ENCODE measurements around the gene HDGFL3. TPM values are rescaled to one million over a fixed set of nuclear protein-coding genes. Genes with fewer than 3 reads are reported as not detected.
A peak's percentile ranks its signal among the peaks of the same experiment; 100 is the strongest.

Gene HDGFL3
- total RNA-seq, 2 donors from 2014 or later = 123 TPM

DNA sequence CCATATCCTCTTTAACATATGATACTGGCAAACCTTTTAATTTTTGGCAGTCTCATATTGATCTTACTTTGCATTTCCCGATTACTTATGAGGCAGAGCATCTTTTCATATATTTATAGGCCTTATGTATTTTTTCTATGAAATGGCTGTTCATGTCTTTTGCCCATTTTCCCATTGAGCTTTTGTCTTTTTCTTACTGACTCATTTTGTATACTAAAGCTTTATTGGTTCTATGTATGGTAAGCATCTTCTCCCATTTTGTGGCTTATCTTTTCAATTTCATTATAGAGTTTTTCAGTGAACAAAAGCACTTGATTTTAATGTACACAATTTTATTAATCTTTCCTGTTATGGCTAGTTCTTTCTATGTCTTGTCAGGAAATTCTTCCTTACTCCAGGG is 17.2 kb downstream of the HDGFL3 start:
- WGBS, 2 experiments (ENCODE audit: insufficient coverage in 1 of 2, insufficient read length in 1 of 2) = 78% methylated on average over 1 of the region's 1 CpG; no CpG with 5 or more reads in 1 of the 2 experiments
- H3K27me3 Mint-ChIP-seq (ENCODE audit: insufficient read depth) = no peaks in the 10 kb centered on the region
- Histone ChIP-seq H3K9me3 (ENCODE audit: control insufficient read depth, low read length) (peaks cover 12% of the 10 kb centered on the region), H3K27ac (ENCODE audit: low read depth, low read length) (no peak overlapping the region), H3K27me3 (ENCODE audit: control insufficient read depth, insufficient read depth, low read length, poor library complexity, severe bottlenecking) (no peaks in the 10 kb centered on the region), H3K4me3 (ENCODE audit: low read length) (no peak overlapping the region), H3K36me3 (ENCODE audit: control insufficient read depth, insufficient read depth, low read length) (peaks cover 42% of the 10 kb centered on the region), H3K9ac (ENCODE audit: extremely low read depth, low read length, poor library complexity, severe bottlenecking) (no peak overlapping the region), H3K4me1 (ENCODE audit: control insufficient read depth, insufficient read depth, low read length) (no peaks in the 10 kb centered on the region)
- H3K9me3 Mint-ChIP-seq = peaks cover 2% of the 10 kb centered on the region
- H3K4me1 Mint-ChIP-seq = peaks cover 22% of the 10 kb centered on the region
- DNase-seq = no peak
- TF ChIP-seq, protein P1, sequence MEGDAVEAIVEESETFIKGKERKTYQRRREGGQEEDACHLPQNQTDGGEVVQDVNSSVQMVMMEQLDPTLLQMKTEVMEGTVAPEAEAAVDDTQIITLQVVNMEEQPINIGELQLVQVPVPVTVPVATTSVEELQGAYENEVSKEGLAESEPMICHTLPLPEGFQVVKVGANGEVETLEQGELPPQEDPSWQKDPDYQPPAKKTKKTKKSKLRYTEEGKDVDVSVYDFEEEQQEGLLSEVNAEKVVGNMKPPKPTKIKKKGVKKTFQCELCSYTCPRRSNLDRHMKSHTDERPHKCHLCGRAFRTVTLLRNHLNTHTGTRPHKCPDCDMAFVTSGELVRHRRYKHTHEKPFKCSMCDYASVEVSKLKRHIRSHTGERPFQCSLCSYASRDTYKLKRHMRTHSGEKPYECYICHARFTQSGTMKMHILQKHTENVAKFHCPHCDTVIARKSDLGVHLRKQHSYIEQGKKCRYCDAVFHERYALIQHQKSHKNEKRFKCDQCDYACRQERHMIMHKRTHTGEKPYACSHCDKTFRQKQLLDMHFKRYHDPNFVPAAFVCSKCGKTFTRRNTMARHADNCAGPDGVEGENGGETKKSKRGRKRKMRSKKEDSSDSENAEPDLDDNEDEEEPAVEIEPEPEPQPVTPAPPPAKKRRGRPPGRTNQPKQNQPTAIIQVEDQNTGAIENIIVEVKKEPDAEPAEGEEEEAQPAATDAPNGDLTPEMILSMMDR (conservative IDR thresholded peaks at IDR 0.05) = no peak
- H3K36me3 Mint-ChIP-seq (ENCODE audit: low read depth) = peaks cover 40% of the 10 kb centered on the region
- no peak overlapping the region for H3K27ac Mint-ChIP-seq
- no peak overlapping the region for H3K4me3 Mint-ChIP-seq

DNA sequence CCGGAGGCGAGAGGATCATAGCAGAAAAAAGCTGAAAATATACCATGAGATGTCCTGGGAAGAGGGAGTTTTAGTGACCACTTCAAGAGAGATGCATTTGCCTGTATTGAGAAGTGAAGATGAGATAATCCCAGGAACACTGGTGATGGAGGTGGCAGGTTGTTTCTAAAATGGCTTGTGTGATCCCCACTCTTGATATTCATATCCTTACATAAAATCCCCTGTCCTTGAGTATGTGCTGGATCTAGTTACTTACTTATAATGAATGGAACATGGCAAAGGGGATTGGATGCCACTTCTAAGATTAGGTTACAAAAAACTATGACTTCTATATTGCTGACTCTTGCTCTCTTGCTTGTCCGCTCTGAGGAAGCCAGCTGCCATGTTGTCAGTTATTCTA is 22.1 kb downstream of the HDGFL3 start:
- H3K4me3 ChIP-seq (ENCODE audit: low read length) = no peak overlapping the region
- no peak for DNase-seq
- no peaks in the 10 kb centered on the region for H3K27me3 Mint-ChIP-seq (ENCODE audit: insufficient read depth)
- no peak overlapping the region for H3K27ac Mint-ChIP-seq
- 98% methylated on average over 3 of the region's 3 CpGs for WGBS, 2 experiments (ENCODE audit: insufficient coverage in 1 of 2, insufficient read length in 1 of 2)
- no peaks in the 10 kb centered on the region for H3K9me3 Mint-ChIP-seq
- peaks cover 27% of the 10 kb centered on the region for H3K36me3 ChIP-seq (ENCODE audit: control insufficient read depth, insufficient read depth, low read length)
- TF ChIP-seq, protein P1 (conservative IDR thresholded peaks at IDR 0.05) = no peak
- peaks cover 35% of the 10 kb centered on the region for H3K36me3 Mint-ChIP-seq (ENCODE audit: low read depth)
- H3K27me3 ChIP-seq (ENCODE audit: control insufficient read depth, insufficient read depth, low read length, poor library complexity, severe bottlenecking) = no peaks in the 10 kb centered on the region
- H3K4me3 Mint-ChIP-seq = no peak overlapping the region
- no peaks in the 10 kb centered on the region for H3K4me1 Mint-ChIP-seq
- no peaks in the 10 kb centered on the region for H3K4me1 ChIP-seq (ENCODE audit: control insufficient read depth, insufficient read depth, low read length)
- no peak overlapping the region for H3K27ac ChIP-seq (ENCODE audit: low read depth, low read length)
- no peak overlapping the region for H3K9ac ChIP-seq (ENCODE audit: extremely low read depth, low read length, poor library complexity, severe bottlenecking)
- H3K9me3 ChIP-seq (ENCODE audit: control insufficient read depth, low read length) = no peaks in the 10 kb centered on the region

DNA sequence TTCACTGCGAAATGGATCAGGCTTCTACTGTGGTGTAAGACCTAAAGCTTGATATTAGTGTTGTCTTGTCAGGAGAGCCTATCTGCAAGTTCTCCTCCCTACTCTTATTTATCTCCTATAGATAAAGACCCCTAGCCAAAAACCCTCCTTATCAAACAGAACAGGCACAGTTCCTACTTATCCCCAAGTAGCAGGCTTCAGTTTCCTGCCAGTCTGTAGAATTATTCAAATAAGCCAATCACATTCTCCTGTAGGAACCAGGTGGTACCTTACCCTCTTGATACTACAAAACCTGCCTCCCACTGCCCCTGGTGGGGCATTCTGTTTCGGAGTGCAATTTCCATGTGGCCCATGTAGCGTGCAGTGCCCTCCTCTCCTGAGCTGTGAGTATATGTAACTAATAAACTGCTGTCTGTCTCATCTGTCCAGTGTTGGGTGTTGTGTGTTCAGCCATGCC is 28.7 kb downstream of the HDGFL3 start:
- no peak for DNase-seq
- Mint-ChIP-seq H3K4me3 (no peak overlapping the region), H3K4me1 (peaks cover 19% of the 10 kb centered on the region)

More for the DNA sequence above, 28.7 kb downstream of the HDGFL3 start:
- peak overlapping the region; percentile 41 for H3K27ac Mint-ChIP-seq
- Histone ChIP-seq H3K4me3 (ENCODE audit: low read length) (no peak overlapping the region), H3K36me3 (ENCODE audit: control insufficient read depth, insufficient read depth, low read length) (peaks cover 25% of the 10 kb centered on the region), H3K9me3 (ENCODE audit: control insufficient read depth, low read length) (no peaks in the 10 kb centered on the region), H3K4me1 (ENCODE audit: control insufficient read depth, insufficient read depth, low read length) (peaks cover 8% of the 10 kb centered on the region), H3K9ac (ENCODE audit: extremely low read depth, low read length, poor library complexity, severe bottlenecking) (no peak overlapping the region), H3K27ac (ENCODE audit: low read depth, low read length) (no peak overlapping the region), H3K27me3 (ENCODE audit: control insufficient read depth, insufficient read depth, low read length, poor library complexity, severe bottlenecking) (no peaks in the 10 kb centered on the region)
- no peaks in the 10 kb centered on the region for H3K9me3 Mint-ChIP-seq
- WGBS, 2 experiments (ENCODE audit: insufficient coverage in 1 of 2, insufficient read length in 1 of 2) = 87 to 100% methylated on average over 2 to 3 of the region's 3 CpGs
- H3K36me3 Mint-ChIP-seq (ENCODE audit: low read depth) = peaks cover 16% of the 10 kb centered on the region
- TF ChIP-seq, protein P1 (conservative IDR thresholded peaks at IDR 0.05) = peak; percentile 25
- no peaks in the 10 kb centered on the region for H3K27me3 Mint-ChIP-seq (ENCODE audit: insufficient read depth)

Data from endodermal cell (in vitro differentiated cells).